K562 (cell line): Measurements from ENCODE around the gene TNKS2. TPM values are rescaled to one million over a fixed set of nuclear protein-coding genes. Genes with fewer than 3 reads are reported as not detected.

Experiments used
- ATAC-seq: fragments of 200-7000 bp; cut with Tn5 transposase; 3 replicates; pipeline ENCODE4 v1.9.1; 2020; ENCODE audit warnings: moderate library complexity
- BruUV-seq: library from RNA; stranded (reverse); fragments of 400-500 nt; replicated peaks from 2 replicates; lab custom pipeline; 2021; lab: Mats Ljungman, UMichigan
- CTCF ChIA-PET: fragments of 300-600 bp; formaldehyde crosslinking; extraction: SDS; loops from one replicate; lab custom pipeline; 2021; ENCODE audit warnings: low intra/inter-chr PET ratio; lab: Yijun Ruan, JAX
- POLR2A ChIA-PET: fragments of 300-600, 350-650 bp; sonication (Branson Sonifier 250); formaldehyde crosslinking; extraction: SDS; loops from one replicate; lab custom pipeline; 2021; ENCODE audit warnings: antibody characterized with exemption, inconsistent platforms; lab: Yijun Ruan, JAX
- DNase-seq, 4 experiments: peaks; one replicate each; pipeline versions ENCODE4 v3.0.0 to v3.0.0-alpha.2; 2011 to 2018; ENCODE audit warnings: low spot score in 3 of 4, mixed read lengths in 3 of 4; ENCODE audit errors: extremely low read depth in 1 of 4
- FAIRE-seq: peaks from 2 replicates; lab custom pipeline; 2011; peaks lifted over from hg19 to GRCh38; lab: Jason Lieb, UNC
- H2AFZ ChIP-seq: 2 replicates; pipeline ENCODE4 v1.6.0; 2011; ENCODE audit warnings: low read depth, low read length, control low read depth, inconsistent platforms
- H3K27ac ChIP-seq: fragments of 200-600 bp; 3 replicates; pipeline ENCODE4 v1.8.0; 2011; ENCODE audit warnings: low read depth, mild to moderate bottlenecking, control low read depth, inconsistent platforms, low read length, moderate library complexity, mixed read lengths; ENCODE audit errors: extremely low read depth
- H3K27me3 ChIP-seq, 2 experiments: fragments of 300-600 bp in 1 of 2; 2 replicates in 1 of 2; 3 replicates in 1 of 2; pipeline versions ENCODE4 v1.6.0 to v1.8.0; 2011; ENCODE audit warnings: inconsistent platforms in 2 of 2, low read length in 2 of 2, mild to moderate bottlenecking in 1 of 2, mixed read lengths in 1 of 2, moderate library complexity in 1 of 2; ENCODE audit not compliant: control insufficient read depth in 2 of 2, insufficient read depth in 2 of 2
- H3K36me3 ChIP-seq: fragments of 300-600 bp; 3 replicates; pipeline ENCODE4 v1.8.0; 2011; ENCODE audit warnings: mild to moderate bottlenecking, low read length, inconsistent platforms; ENCODE audit not compliant: control insufficient read depth, insufficient read depth
- H3K4me1 ChIP-seq, 2 experiments: fragments of 200-600 bp in 1 of 2; replicated peaks in 1 of 2; 2 replicates in 1 of 2; 3 replicates in 1 of 2; pipeline versions ENCODE4 v1.5.1 to v1.8.0; 2011; ENCODE audit warnings: inconsistent platforms in 2 of 2, low read length in 2 of 2, mild to moderate bottlenecking in 1 of 2, mixed read lengths in 1 of 2, moderate library complexity in 1 of 2; ENCODE audit not compliant: control insufficient read depth in 2 of 2, insufficient read depth in 2 of 2
- H3K4me2 ChIP-seq: 2 replicates; pipeline ENCODE4 v1.6.1; 2011; ENCODE audit warnings: low read length, control low read depth, inconsistent platforms, mixed read lengths; ENCODE audit not compliant: insufficient read depth
- H3K4me3 ChIP-seq: fragments of 200-600 bp; sonication (generic), shearing (Covaris generic); 2 replicates; pipeline ENCODE4 v1.5.1; 2016; ENCODE audit warnings: control low read depth, inconsistent platforms
- H3K79me2 ChIP-seq: fragments of 200-600 bp; 3 replicates; pipeline ENCODE4 v1.8.0; 2011; ENCODE audit warnings: low read length, inconsistent platforms; ENCODE audit not compliant: control insufficient read depth, insufficient read depth
- H3K9ac ChIP-seq, 2 experiments: 2 replicates each; pipeline versions ENCODE4 v1.6.0 to v1.6.1; 2011; ENCODE audit warnings: low read depth in 2 of 2, low read length in 2 of 2, control low read depth in 1 of 2, inconsistent platforms in 1 of 2, mild to moderate bottlenecking in 1 of 2, mixed read lengths in 1 of 2; ENCODE audit not compliant: insufficient read depth in 1 of 2
- H3K9me1 ChIP-seq: one replicate; pipeline ENCODE4 v1.6.0; 2011; ENCODE audit warnings: inconsistent platforms, mild to moderate bottlenecking, low read length, moderate library complexity; ENCODE audit not compliant: control insufficient read depth, insufficient read depth
- H3K9me3 ChIP-seq: replicated peaks from 2 replicates; pipeline ENCODE4 v1.5.1; 2011; ENCODE audit warnings: low read depth, low read length, inconsistent platforms; ENCODE audit not compliant: control insufficient read depth, insufficient read depth
- H4K20me1 ChIP-seq: replicated peaks from 2 replicates; pipeline ENCODE4 v1.6.1; 2011; ENCODE audit warnings: low read length, inconsistent platforms, mixed read lengths; ENCODE audit not compliant: control insufficient read depth, insufficient read depth
- CTBP1 ChIP-seq: fragments of 450-650 bp; IDR thresholded peaks from 2 replicates; pipeline ENCODE4 v1.6.1; 2016; ENCODE audit warnings: borderline replicate concordance
- EP400 ChIP-seq: fragments of 450-650 bp; IDR thresholded peaks from 2 replicates; pipeline ENCODE4 v1.6.1; 2017; ENCODE audit warnings: antibody characterized with exemption, mild to moderate bottlenecking, moderate library complexity
- GTF2A2 ChIP-seq: IDR thresholded peaks from 2 replicates; pipeline ENCODE4 v1.6.1; 2016; ENCODE audit warnings: mild to moderate bottlenecking, missing genetic modification characterization, missing compliant biosample characterization
- TAF15 ChIP-seq: fragments of 200-400 bp; formaldehyde crosslinking; IDR thresholded peaks from 2 replicates; pipeline ENCODE4 v1.6.1; 2017; ENCODE audit warnings: mild to moderate bottlenecking, low read depth, low read length, moderate library complexity
- THRAP3 ChIP-seq: fragments of 450-650 bp; IDR thresholded peaks from 2 replicates; pipeline ENCODE4 v1.6.1; 2016; ENCODE audit warnings: mild to moderate bottlenecking, inconsistent platforms, borderline replicate concordance
- ZNF217 ChIP-seq: sonication (generic); formaldehyde crosslinking; IDR thresholded peaks from 2 replicates; pipeline ENCODE4 v1.8.0; 2022; ENCODE audit warnings: mild to moderate bottlenecking, missing genetic modification reagents
- ZNF699 ChIP-seq: fragments of 250-450 bp; sonication (Bioruptor Pico); IDR thresholded peaks from 2 replicates; pipeline ENCODE4 v1.8.0; 2021; ENCODE audit warnings: mild to moderate bottlenecking, moderate library complexity; ENCODE audit not compliant: insufficient replicate concordance
- ZNF785 ChIP-seq: fragments of 250-450 bp; sonication (Bioruptor Pico); IDR thresholded peaks from 2 replicates; pipeline ENCODE4 v1.4.0; 2020; ENCODE audit warnings: mild to moderate bottlenecking
- WGBS: fragments of 100-300 bp; shearing (Covaris generic); methylation state at CpG from one replicate; pipeline ENCODE4 v1.1.6; 2016; ENCODE audit warnings: low coverage, mixed read lengths; ENCODE audit not compliant: insufficient coverage; ENCODE audit errors: missing lambda C conversion rate; 5-methylcytosine and 5-hydroxymethylcytosine counted together
- in situ Hi-C: fragments of 300-500 bp; cut with MboI; formaldehyde crosslinking; loops from 4 replicates; pipeline ENCODE4 v1.15.0; 2018; ENCODE audit warnings: inconsistent platforms, mixed read lengths
- intact Hi-C: fragments of 100-400 bp; cut with micrococcal nuclease; formaldehyde crosslinking; loops from 2 replicates; pipeline ENCODE4 v1.14.2; 2022
- polyA plus RNA-seq, 8 experiments: library from polyadenylated mRNA; depleted of rRNA in 4 of 8; stranded (reverse) in 5 of 8; unstranded in 3 of 8; fragments of >200 nt; fragmentation: Nextera tagmentation in 2 of 8; fragmentation: Illumina TruSeq in 1 of 8; extraction: Ambion mirVana in 2 of 8; extraction: Trizol in 1 of 8; gene quantifications; 2 replicates each; pipeline versions ENCODE4 v1.2.1 to v1.2.3, GENCODE V29; 2011 to 2014; ENCODE audit warnings: inconsistent platforms in 1 of 8, missing spikeins in 1 of 8
- total RNA-seq, 7 experiments: library from RNA; depleted of rRNA in 6 of 7; stranded (reverse); fragments of >200 nt in 6 of 7; fragmentation: Illumina TruSeq in 2 of 7; extraction: Trizol in 2 of 7; gene quantifications; 2 replicates each; pipeline versions ENCODE4 v1.2.1 to v1.2.3, GENCODE V29; 2011 to 2021; ENCODE audit warnings: low replicate concordance in 1 of 7
- TF ChIP-seq, protein P1 (sequence below): fragments of 250-450 bp; sonication (Bioruptor Pico); IDR thresholded peaks from 2 replicates; pipeline ENCODE4 v1.8.0; 2021; ENCODE audit warnings: moderate library complexity, mild to moderate bottlenecking, inconsistent platforms
- TF ChIP-seq, protein P2 (sequence below), 2 experiments: fragments of 450-650 bp in 1 of 2; sonication (generic) in 1 of 2; formaldehyde crosslinking; conservative IDR thresholded peaks; 2 replicates each; pipeline versions ENCODE4 v1.4.0 to v1.8.1; 2020 to 2022; ENCODE audit warnings: mild to moderate bottlenecking in 1 of 2, missing genetic modification reagents in 1 of 2
- TF ChIP-seq, protein P3 (sequence below): fragments of 150-350 bp; conservative IDR thresholded peaks from 2 replicates; pipeline ENCODE4 v1.6.1; 2014; ENCODE audit warnings: low read length
- TF ChIP-seq, protein P4 (sequence below): sonication (generic); formaldehyde crosslinking; IDR thresholded peaks from 2 replicates; pipeline ENCODE4 v1.8.1; 2023; ENCODE audit warnings: mild to moderate bottlenecking, missing genetic modification reagents
- TF ChIP-seq, protein P5 (sequence below): fragments of 450-650 bp; formaldehyde crosslinking; IDR thresholded peaks from 2 replicates; pipeline ENCODE4 v1.4.0; 2022; ENCODE audit warnings: missing genetic modification characterization

TNKS2 gene
- total and polyA plus RNA-seq, 9 of the 15 experiments (the other 6 are each of a cell fraction or from before 2014, with no cell fraction given) = 3.5 to 19.8 (median 8.6) TPM

DNA sequence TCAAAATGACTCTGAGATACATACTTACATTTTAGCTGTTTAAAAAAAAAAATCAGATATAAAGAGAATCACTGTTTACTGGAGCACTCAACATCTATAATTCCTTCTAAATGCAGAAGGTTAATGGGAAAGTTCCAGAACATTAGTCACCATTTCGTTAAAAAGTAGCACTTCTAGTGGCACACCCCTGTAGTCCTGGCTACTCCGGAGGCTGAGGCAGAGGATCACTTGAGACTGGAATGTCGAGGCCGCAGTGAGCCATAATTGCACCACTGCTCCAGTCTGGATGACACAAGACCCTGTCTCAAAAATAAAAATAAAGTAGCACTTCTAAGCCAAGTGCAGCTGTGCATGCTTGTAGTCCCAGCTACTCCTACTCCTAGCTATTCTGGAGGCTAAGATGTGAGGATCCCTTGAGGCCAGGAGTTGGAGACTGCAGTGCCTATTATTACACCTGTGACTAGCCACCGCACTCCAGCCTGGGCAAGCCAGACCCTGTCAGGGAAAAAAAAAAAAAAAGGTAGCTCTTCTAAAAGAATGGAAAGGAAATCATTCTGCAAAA, 108.9 kb downstream of the TNKS2 start:
- FAIRE-seq = no peak
- BruUV-seq = no TSS peak
- Histone ChIP-seq H3K9me1 (no peaks in the 10 kb centered on the region), H3K36me3 (no peaks in the 10 kb centered on the region), H3K4me3 (no peak overlapping the region), H3K9me3 (no peaks in the 10 kb centered on the region), H3K4me2 (no peak overlapping the region), H3K4me1 (peaks cover 4 to 10% of the 10 kb centered on the region in 2 experiments), H3K9ac (no peak overlapping the region), H3K27ac (no peak overlapping the region), H2AFZ (no peak overlapping the region), H3K79me2 (peaks cover 7% of the 10 kb centered on the region; the same call in 1 of the 3 replicates), H3K27me3 (no peaks in the 10 kb centered on the region), H4K20me1 (no peaks in the 10 kb centered on the region)
- CTCF ChIA-PET = no interaction called here
- in situ Hi-C loops = loop anchor here (25.0 kb wide), 2 partner anchors 620 to 995 kb away; partner anchors contain the start of gene ANKRD1
- intact Hi-C loops = loop anchor here (5.0 to 10.0 kb wide), 2 partner anchors 40 to 522 kb away; no protein-coding TSS in a partner anchor
- ATAC-seq = no peak
- 63% methylated on average over 4 of the region's 5 CpGs for WGBS
- POLR2A ChIA-PET = interaction anchor here (1.1 kb wide), 1 partner anchor 25 kb away, joined by 3 read pairs; no protein-coding TSS in a partner anchor
- no peak for DNase-seq
- no peak for TF ChIP-seq GTF2A2
- TF ChIP-seq, protein P1, sequence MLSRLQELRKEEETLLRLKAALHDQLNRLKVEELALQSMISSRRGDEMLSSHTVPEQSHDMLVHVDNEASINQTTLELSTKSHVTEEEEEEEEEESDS (CRISPR knock-in tag) = no peak
- no peak for TF ChIP-seq TAF15
- no peak for TF ChIP-seq CTBP1
- no peak for TF ChIP-seq EP400
- TF ChIP-seq, protein P2, sequence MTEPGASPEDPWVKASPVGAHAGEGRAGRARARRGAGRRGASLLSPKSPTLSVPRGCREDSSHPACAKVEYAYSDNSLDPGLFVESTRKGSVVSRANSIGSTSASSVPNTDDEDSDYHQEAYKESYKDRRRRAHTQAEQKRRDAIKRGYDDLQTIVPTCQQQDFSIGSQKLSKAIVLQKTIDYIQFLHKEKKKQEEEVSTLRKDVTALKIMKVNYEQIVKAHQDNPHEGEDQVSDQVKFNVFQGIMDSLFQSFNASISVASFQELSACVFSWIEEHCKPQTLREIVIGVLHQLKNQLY (CRISPR knock-in tag; conservative IDR thresholded peaks at IDR 0.05) = no peak
- TF ChIP-seq, protein P3, sequence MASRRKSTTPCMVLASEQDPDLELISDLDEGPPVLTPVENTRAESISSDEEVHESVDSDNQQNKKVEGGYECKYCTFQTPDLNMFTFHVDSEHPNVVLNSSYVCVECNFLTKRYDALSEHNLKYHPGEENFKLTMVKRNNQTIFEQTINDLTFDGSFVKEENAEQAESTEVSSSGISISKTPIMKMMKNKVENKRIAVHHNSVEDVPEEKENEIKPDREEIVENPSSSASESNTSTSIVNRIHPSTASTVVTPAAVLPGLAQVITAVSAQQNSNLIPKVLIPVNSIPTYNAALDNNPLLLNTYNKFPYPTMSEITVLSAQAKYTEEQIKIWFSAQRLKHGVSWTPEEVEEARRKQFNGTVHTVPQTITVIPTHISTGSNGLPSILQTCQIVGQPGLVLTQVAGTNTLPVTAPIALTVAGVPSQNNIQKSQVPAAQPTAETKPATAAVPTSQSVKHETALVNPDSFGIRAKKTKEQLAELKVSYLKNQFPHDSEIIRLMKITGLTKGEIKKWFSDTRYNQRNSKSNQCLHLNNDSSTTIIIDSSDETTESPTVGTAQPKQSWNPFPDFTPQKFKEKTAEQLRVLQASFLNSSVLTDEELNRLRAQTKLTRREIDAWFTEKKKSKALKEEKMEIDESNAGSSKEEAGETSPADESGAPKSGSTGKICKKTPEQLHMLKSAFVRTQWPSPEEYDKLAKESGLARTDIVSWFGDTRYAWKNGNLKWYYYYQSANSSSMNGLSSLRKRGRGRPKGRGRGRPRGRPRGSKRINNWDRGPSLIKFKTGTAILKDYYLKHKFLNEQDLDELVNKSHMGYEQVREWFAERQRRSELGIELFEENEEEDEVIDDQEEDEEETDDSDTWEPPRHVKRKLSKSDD = no peak
- no peak for TF ChIP-seq ZNF785 (CRISPR knock-in tag)
- TF ChIP-seq, protein P4, sequence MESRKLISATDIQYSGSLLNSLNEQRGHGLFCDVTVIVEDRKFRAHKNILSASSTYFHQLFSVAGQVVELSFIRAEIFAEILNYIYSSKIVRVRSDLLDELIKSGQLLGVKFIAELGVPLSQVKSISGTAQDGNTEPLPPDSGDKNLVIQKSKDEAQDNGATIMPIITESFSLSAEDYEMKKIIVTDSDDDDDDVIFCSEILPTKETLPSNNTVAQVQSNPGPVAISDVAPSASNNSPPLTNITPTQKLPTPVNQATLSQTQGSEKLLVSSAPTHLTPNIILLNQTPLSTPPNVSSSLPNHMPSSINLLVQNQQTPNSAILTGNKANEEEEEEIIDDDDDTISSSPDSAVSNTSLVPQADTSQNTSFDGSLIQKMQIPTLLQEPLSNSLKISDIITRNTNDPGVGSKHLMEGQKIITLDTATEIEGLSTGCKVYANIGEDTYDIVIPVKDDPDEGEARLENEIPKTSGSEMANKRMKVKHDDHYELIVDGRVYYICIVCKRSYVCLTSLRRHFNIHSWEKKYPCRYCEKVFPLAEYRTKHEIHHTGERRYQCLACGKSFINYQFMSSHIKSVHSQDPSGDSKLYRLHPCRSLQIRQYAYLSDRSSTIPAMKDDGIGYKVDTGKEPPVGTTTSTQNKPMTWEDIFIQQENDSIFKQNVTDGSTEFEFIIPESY (CRISPR knock-in tag) = no peak
- TF ChIP-seq THRAP3 = no peak
- TF ChIP-seq ZNF217 (CRISPR knock-in tag) = no peak
- TF ChIP-seq ZNF699 = no peak
- TF ChIP-seq, protein P5, sequence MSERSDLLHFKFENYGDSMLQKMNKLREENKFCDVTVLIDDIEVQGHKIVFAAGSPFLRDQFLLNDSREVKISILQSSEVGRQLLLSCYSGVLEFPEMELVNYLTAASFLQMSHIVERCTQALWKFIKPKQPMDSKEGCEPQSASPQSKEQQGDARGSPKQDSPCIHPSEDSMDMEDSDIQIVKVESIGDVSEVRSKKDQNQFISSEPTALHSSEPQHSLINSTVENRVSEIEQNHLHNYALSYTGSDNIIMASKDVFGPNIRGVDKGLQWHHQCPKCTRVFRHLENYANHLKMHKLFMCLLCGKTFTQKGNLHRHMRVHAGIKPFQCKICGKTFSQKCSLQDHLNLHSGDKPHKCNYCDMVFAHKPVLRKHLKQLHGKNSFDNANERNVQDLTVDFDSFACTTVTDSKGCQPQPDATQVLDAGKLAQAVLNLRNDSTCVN = no peak
